Colonic mucosa (tissue), 4 donors: ENCODE measurements around the gene ALG12. TPM values are rescaled to one million over a fixed set of nuclear protein-coding genes. Genes with fewer than 3 reads are reported as not detected.

Experiments used
- DNase-seq: peaks from one replicate; pipeline ENCODE4 v3.0.0-alpha.2; 2020
- H3K27ac ChIP-seq: fragments of 200-600 bp; one replicate; pipeline ENCODE4 v1.8.0; 2021
- H3K27me3 ChIP-seq: fragments of 200-600 bp; one replicate; pipeline ENCODE4 v1.8.0; 2021
- H3K36me3 ChIP-seq: fragments of 200-600 bp; one replicate; pipeline ENCODE4 v1.8.0; 2021
- H3K4me1 ChIP-seq: fragments of 200-600 bp; one replicate; pipeline ENCODE4 v1.8.0; 2021; ENCODE audit warnings: mild to moderate bottlenecking
- H3K4me3 ChIP-seq: fragments of 200-600 bp; one replicate; pipeline ENCODE4 v1.8.0; 2021
- H3K9ac ChIP-seq, 2 donors: one replicate each; pipeline ENCODE4 v1.7.0; 2013; ENCODE audit warnings: control low read depth in 2 of 2, low read depth in 2 of 2, low read length in 2 of 2
- H3K9me3 ChIP-seq: fragments of 200-600 bp; one replicate; pipeline ENCODE4 v1.8.0; 2021
- intact Hi-C: fragments of 100-400 bp; cut with DNase I; formaldehyde crosslinking; loops from one replicate; pipeline ENCODE4 v1.14.1; 2022
- total RNA-seq, 2 donors: library from RNA; stranded (reverse); fragmentation: NEBNext Ultra II Directional in 1 of 2; extraction: Animal tissue kit (Norgen Biotek cat#: 25700) in 1 of 2; gene quantifications; one replicate each; pipeline ENCODE4 v1.2.1, GENCODE V29; 2021
- TF ChIP-seq, protein P1 (sequence below): fragments of 200-600 bp; IDR thresholded peaks from one replicate; pipeline ENCODE4 v1.8.0; 2022; ENCODE audit warnings: antibody characterized with exemption, mild to moderate bottlenecking
- donor health status: healthy.
- donor health status: DM: no; HTN: no; CAD: no.
- donor health status: DM: no; HTN: no; CAD: no.

ALG12 gene
- total RNA-seq, 2 donors from 2014 or later: 17.8 to 43.5 TPM

DNA sequence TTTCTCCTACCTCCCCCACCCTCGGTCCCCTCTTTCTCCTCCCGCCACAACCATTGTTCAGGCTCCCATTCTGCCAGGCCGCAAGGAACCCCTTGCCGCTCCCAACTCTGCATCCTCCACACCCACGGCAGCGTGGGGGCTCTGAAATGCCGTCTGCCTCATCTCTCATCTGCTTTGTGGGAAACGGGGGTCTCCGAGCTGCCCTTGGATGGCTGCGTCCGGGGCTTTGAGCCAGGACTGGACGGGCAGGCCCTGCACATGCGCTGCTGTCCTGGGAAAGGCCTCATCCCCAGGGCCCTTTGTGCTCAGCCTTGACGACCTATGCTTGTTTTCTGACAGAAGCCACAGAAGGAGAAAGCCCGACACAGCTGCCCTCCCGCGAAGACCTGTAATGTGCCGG, 8.7 kb upstream of the ALG12 start:
- TF ChIP-seq, protein P1, sequence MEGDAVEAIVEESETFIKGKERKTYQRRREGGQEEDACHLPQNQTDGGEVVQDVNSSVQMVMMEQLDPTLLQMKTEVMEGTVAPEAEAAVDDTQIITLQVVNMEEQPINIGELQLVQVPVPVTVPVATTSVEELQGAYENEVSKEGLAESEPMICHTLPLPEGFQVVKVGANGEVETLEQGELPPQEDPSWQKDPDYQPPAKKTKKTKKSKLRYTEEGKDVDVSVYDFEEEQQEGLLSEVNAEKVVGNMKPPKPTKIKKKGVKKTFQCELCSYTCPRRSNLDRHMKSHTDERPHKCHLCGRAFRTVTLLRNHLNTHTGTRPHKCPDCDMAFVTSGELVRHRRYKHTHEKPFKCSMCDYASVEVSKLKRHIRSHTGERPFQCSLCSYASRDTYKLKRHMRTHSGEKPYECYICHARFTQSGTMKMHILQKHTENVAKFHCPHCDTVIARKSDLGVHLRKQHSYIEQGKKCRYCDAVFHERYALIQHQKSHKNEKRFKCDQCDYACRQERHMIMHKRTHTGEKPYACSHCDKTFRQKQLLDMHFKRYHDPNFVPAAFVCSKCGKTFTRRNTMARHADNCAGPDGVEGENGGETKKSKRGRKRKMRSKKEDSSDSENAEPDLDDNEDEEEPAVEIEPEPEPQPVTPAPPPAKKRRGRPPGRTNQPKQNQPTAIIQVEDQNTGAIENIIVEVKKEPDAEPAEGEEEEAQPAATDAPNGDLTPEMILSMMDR: no peak
- H3K4me3 ChIP-seq: no peak overlapping the region
- H3K27me3 ChIP-seq: no peaks in the 10 kb centered on the region
- H3K36me3 ChIP-seq: no peaks in the 10 kb centered on the region
- H3K27ac ChIP-seq: no peak overlapping the region
- no peak overlapping the region for H3K9ac ChIP-seq
- intact Hi-C loops: loop anchor here (5.0 to 10.0 kb wide), 2 partner anchors 160 to 218 kb away; no protein-coding TSS in a partner anchor
- H3K9me3 ChIP-seq: no peaks in the 10 kb centered on the region
- DNase-seq: no peak
- peaks cover 6% of the 10 kb centered on the region for H3K4me1 ChIP-seq

DNA sequence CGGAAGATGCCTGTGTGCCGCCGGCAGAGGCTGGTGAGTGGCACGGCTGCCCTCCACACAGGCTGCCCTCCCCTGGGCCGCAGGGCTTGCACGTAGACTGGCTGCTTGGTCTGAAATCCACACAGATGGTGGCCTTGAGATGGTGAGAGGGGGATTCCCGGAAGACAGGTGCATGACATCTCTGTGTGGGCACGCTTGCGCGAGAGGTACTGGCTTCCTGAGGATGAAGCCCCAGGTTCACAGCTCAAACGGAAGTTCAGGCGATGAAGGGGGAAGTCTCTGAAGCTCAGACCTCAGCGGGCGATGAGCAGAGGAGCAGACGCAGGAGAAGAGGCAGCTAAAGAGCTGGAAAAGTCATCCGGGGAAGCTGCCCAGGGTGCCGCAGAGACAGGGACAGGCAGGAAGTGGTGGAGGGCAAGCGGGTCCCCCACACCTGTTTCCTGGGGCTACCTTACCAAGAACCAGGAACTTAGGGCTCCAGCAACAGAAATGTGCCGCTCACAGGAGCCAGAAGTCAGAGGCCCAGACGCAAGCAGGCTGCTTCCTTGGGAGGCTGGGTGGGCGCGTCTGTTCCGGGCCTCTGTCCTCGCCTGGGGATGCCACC, 7.4 kb upstream of the ALG12 start:
- peak overlapping the region; percentile 44 for H3K27ac ChIP-seq
- TF ChIP-seq, protein P1: no peak
- no peaks in the 10 kb centered on the region for H3K9me3 ChIP-seq
- no peaks in the 10 kb centered on the region for H3K36me3 ChIP-seq
- DNase-seq: no peak
- H3K4me1 ChIP-seq: peaks cover 6% of the 10 kb centered on the region
- intact Hi-C loops: loop anchor here (5.0 to 10.0 kb wide), 2 partner anchors 158 to 219 kb away; no protein-coding TSS in a partner anchor
- H3K9ac ChIP-seq: no peak overlapping the region
- H3K4me3 ChIP-seq: no peak overlapping the region
- no peaks in the 10 kb centered on the region for H3K27me3 ChIP-seq

DNA sequence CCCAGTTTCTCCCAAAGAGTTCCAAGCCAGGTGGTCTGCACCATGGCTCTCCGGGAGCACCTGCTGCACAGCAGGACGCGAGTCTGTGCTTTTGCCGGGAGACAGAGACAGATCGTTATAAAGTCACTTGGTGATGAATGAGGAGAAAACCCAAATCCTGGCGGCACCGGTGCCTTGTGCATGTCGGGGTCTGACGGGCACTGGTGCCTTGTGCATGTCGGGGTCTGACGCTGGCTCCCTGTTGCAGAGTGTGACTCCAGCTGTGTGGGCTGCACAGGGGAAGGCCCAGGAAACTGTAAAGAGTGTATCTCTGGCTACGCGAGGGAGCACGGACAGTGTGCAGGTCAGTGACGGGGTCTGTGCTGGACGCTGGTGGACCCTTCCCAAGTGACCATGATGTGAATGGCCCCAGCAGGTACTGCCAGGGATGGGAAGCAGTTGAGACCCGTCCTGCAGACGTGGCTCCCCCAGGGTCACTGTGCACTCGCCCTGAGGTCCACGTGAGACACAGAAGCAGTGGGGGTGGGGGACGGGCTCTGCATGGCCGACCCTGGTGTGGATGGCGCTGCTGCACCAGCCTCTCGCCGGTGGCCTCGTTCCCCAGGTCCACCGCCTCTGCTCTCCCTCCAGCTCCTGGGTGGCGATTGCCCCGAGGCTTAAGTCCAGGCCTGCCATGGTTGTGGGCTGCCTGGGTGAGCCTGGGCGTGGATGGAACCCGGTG, 6.0 kb upstream of the ALG12 start:
- intact Hi-C loops: loop anchor here (10.0 kb wide), 1 partner anchor 221 kb away; no protein-coding TSS in a partner anchor
- DNase-seq: no peak
- no peaks in the 10 kb centered on the region for H3K4me1 ChIP-seq
- no peaks in the 10 kb centered on the region for H3K9me3 ChIP-seq
- no peaks in the 10 kb centered on the region for H3K36me3 ChIP-seq
- TF ChIP-seq, protein P1: no peak
- no peak overlapping the region for H3K27ac ChIP-seq
- no peaks in the 10 kb centered on the region for H3K27me3 ChIP-seq
- H3K4me3 ChIP-seq: no peak overlapping the region
- H3K9ac ChIP-seq: no peak overlapping the region

DNA sequence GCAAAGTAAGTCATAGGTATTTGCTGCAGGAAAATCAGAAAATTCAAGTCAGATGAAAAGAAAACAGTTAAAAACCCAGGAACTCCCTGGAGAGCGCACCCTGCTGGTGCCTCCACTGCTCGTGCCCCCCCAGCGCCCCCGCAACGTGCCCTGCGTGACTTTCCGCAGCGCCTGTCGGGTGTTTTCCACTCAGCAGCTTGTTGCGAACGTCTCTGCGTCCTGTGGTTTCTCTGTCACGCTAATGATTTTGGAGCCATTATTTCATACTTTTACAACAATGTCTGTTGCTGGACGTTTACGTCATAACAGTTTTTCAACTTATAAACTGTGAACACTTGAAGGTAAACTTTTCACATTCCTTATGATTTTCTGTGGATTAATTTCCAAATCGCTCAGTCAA, 5.2 kb upstream of the ALG12 start:
- Histone ChIP-seq H3K4me3 (no peak overlapping the region), H3K9ac (no peak overlapping the region), H3K4me1 (no peaks in the 10 kb centered on the region), H3K27me3 (no peaks in the 10 kb centered on the region), H3K36me3 (no peaks in the 10 kb centered on the region), H3K27ac (no peak overlapping the region), H3K9me3 (no peaks in the 10 kb centered on the region)
- TF ChIP-seq, protein P1: no peak
- intact Hi-C loops: loop anchor here (10.0 kb wide), 1 partner anchor 221 kb away; no protein-coding TSS in a partner anchor
- no peak for DNase-seq

DNA sequence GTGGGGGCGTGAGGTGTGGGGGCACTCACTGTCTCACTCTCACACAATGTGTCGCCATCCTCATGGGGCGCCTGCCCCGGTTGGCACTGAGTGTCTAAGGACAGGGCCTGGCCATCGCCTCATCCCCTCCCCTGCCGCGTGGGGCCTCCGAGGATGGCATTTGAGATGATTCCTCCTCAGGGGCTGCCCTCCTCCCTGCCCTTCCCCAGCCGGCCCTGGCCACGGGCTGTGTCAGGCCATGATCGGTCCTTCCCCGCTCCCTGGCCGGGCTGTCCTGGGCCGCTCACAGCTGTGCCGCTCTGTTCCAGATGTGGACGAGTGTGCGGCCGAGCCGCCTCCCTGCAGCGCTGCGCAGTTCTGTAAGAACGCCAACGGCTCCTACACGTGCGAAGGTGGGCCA, 4.7 kb upstream of the ALG12 start:
- intact Hi-C loops: loop anchor here (10.0 kb wide), 1 partner anchor 222 kb away; no protein-coding TSS in a partner anchor
- Histone ChIP-seq H3K4me3 (no peak overlapping the region), H3K9me3 (no peaks in the 10 kb centered on the region), H3K4me1 (no peaks in the 10 kb centered on the region), H3K27ac (no peak overlapping the region), H3K36me3 (no peaks in the 10 kb centered on the region), H3K27me3 (no peaks in the 10 kb centered on the region), H3K9ac (no peak overlapping the region)
- TF ChIP-seq, protein P1: no peak
- no peak for DNase-seq
